Measurements from ENCODE around the gene TEX12. TPM values are rescaled to one million over a fixed set of nuclear protein-coding genes. Genes with fewer than 3 reads are reported as not detected.

TEX12 gene
- total RNA-seq, result not detected in 2 replicates

DNA sequence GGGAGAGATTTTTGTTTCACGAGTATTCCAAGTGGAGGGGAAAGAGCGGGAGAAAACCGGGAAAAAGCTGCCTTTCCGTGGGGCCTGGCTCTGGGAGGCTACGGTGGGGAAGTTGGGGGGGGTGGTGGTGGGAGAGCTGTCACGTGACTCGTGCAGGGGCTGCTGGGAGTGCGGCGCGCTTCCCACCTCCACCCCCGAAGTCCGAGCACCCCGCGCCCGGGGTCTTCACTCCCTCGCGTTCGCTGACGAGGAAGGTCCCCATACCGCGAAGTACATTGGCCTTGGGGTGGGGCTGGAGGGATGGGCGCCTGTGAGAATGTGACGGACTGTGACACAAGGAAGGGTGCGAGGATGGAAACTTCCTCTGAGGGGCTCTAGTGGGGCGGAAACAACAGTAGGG, at the start of gene TEX12:
TSS of gene TEX12 (plus strand) at position 228 of the 400 bp plus-strand sequence. CDS start 1,897 bp downstream, outside the sequence.

GRCh38 chr11:112163875-112164685, 3.1 kb upstream of the TEX12 start, which contains the start of gene IL18:
Gene IL18, minus strand, starts transcription at chr11:112164094. Its CDS starts 9,041 bp downstream, at chr11:112155053.

GRCh38 chr11:112174789-112175598, 7.8 kb downstream of the TEX12 start, which contains the start of gene BCO2:
Gene BCO2, plus strand, starts transcription at chr11:112175512. Its CDS starts 90 bp downstream, at chr11:112175602.

Other genes starting within 250 kb of the TEX12 start
- 1.2 TPM in 1 of 2 replicates, not detected in the other for gene C11orf52, start 248.5 kb upstream of the TEX12 start, total RNA-seq
- gene DIXDC1, start 230.0 kb upstream of the TEX12 start, total RNA-seq, result 7.3 and 7.8 TPM in 2 replicates
- 33.7 and 38.3 TPM in 2 replicates for gene DLAT, start 142.0 kb upstream of the TEX12 start, total RNA-seq
- 0.39 and 1.3 TPM in 2 replicates for gene PIH1D2, start 93.4 kb upstream of the TEX12 start, total RNA-seq
- 11.1 and 14.9 TPM in 2 replicates for gene NKAPD1, start 93.1 kb upstream of the TEX12 start, total RNA-seq
- 30.9 and 42.5 TPM in 2 replicates for gene TIMM8B, start 80.6 kb upstream of the TEX12 start, total RNA-seq
- 86.8 and 103 TPM in 2 replicates for gene SDHD, start 80.5 kb upstream of the TEX12 start, total RNA-seq
- gene IL18, start 3.3 kb upstream of the TEX12 start, total RNA-seq, result 31.6 and 49.2 TPM in 2 replicates
- gene BCO2, start 8.1 kb downstream of the TEX12 start, total RNA-seq, result 0.80 and 3.7 TPM in 2 replicates
- 48.8 and 78.2 TPM in 2 replicates for gene PTS, start 59.1 kb downstream of the TEX12 start, total RNA-seq
- not detected in 2 replicates for gene PLET1, start 93.5 kb downstream of the TEX12 start, total RNA-seq